Endothelial cell of umbilical vein (primary cell): ENCODE measurements around the gene OGDH. TPM values are rescaled to one million over a fixed set of nuclear protein-coding genes. Genes with fewer than 3 reads are reported as not detected.

Experiments used
- BruUV-seq: library from RNA; stranded (reverse); fragments of 400-500 nt; replicated peaks from 2 replicates; lab custom pipeline; 2021; lab: Mats Ljungman, UMichigan
- CTCF ChIA-PET: fragments of 300-600, 350-600 bp; sonication (Branson Sonifier 250); formaldehyde crosslinking; loops from one replicate; lab custom pipeline; 2021; ENCODE audit warnings: antibody characterized with exemption, inconsistent platforms; lab: Charles Lee
- POLR2A ChIA-PET: fragments of 300-600, 350-600 bp; sonication (Branson Sonifier 250); formaldehyde crosslinking; loops from one replicate; lab custom pipeline; 2021; ENCODE audit warnings: antibody characterized with exemption, inconsistent platforms; lab: Charles Lee
- DNase-seq: peaks from one replicate; pipeline ENCODE4 v3.0.0-alpha.2; 2011; ENCODE audit warnings: low read depth, low spot score
- FAIRE-seq: peaks from 2 replicates; lab custom pipeline; 2011; peaks lifted over from hg19 to GRCh38; lab: Jason Lieb, UNC
- H2AFZ ChIP-seq: 2 replicates; pipeline ENCODE4 v1.6.0; 2012; ENCODE audit warnings: low read depth, low read length, control low read depth, inconsistent platforms
- H3K27ac ChIP-seq: 2 replicates; pipeline ENCODE4 v1.5.1; 2011; ENCODE audit warnings: low read depth, mild to moderate bottlenecking, control low read depth, low read length, moderate library complexity; ENCODE audit not compliant: insufficient read depth
- H3K27me3 ChIP-seq, 2 experiments: 2 replicates each; pipeline versions ENCODE4 v1.6.0 to v1.6.1; 2011; ENCODE audit warnings: low read length in 2 of 2, mixed read lengths in 1 of 2; ENCODE audit not compliant: control insufficient read depth in 2 of 2, insufficient read depth in 2 of 2
- H3K36me3 ChIP-seq, 2 experiments: 2 replicates in 1 of 2; 3 replicates in 1 of 2; pipeline ENCODE4 v1.5.1; 2011; ENCODE audit warnings: low read length in 2 of 2, mild to moderate bottlenecking in 1 of 2, moderate library complexity in 1 of 2; ENCODE audit not compliant: control insufficient read depth in 2 of 2, insufficient read depth in 2 of 2; ENCODE audit errors: extremely low read depth in 1 of 2
- H3K4me1 ChIP-seq: 3 replicates; pipeline ENCODE4 v1.5.1; 2011; ENCODE audit warnings: mild to moderate bottlenecking, low read length; ENCODE audit not compliant: control insufficient read depth, insufficient read depth; ENCODE audit errors: extremely low read depth
- H3K4me2 ChIP-seq: 2 replicates; pipeline ENCODE4 v1.6.1; 2011; ENCODE audit warnings: low read length, control low read depth, mixed read lengths; ENCODE audit not compliant: insufficient read depth
- H3K4me3 ChIP-seq, 3 experiments: fragments of 200-600 bp in 1 of 3; sonication (generic), shearing (Covaris generic) in 1 of 3; replicated peaks in 1 of 3; 2 replicates each; pipeline ENCODE4 v1.5.1; 2011 to 2016; ENCODE audit warnings: control low read depth in 3 of 3, low read length in 3 of 3, mild to moderate bottlenecking in 2 of 3, inconsistent platforms in 1 of 3, low read depth in 1 of 3, moderate library complexity in 1 of 3; ENCODE audit not compliant: insufficient read depth in 1 of 3
- H3K79me2 ChIP-seq: 2 replicates; pipeline ENCODE4 v1.6.0; 2012; ENCODE audit warnings: low read length, inconsistent platforms; ENCODE audit not compliant: control insufficient read depth, insufficient read depth
- H3K9ac ChIP-seq: replicated peaks from 2 replicates; pipeline ENCODE3; 2011; ENCODE audit warnings: low read length, control low read depth; ENCODE audit not compliant: insufficient read depth; ENCODE audit errors: extremely low read depth
- H3K9me1 ChIP-seq: replicated peaks from 3 replicates; pipeline ENCODE4 v1.6.0; 2011; ENCODE audit warnings: mild to moderate bottlenecking, low read length; ENCODE audit not compliant: control insufficient read depth, insufficient read depth; ENCODE audit errors: extremely low read depth
- H3K9me3 ChIP-seq: replicated peaks from 2 replicates; pipeline ENCODE4 v1.5.1; 2012; ENCODE audit warnings: low read length, inconsistent platforms; ENCODE audit not compliant: control insufficient read depth, insufficient read depth
- H4K20me1 ChIP-seq: replicated peaks from 2 replicates; pipeline ENCODE3; 2011; ENCODE audit warnings: mild to moderate bottlenecking, low read length; ENCODE audit not compliant: control insufficient read depth, insufficient read depth; ENCODE audit errors: extremely low read depth
- EZH2 ChIP-seq: IDR thresholded peaks from 2 replicates; pipeline ENCODE4 v1.6.1; 2012; ENCODE audit warnings: borderline replicate concordance, low read depth, mild to moderate bottlenecking, moderate library complexity, low read length, inconsistent platforms; ENCODE audit not compliant: severe bottlenecking
- FOS ChIP-seq: IDR thresholded peaks from 2 replicates; pipeline ENCODE4 v1.6.1; 2011; ENCODE audit warnings: mild to moderate bottlenecking, low read length, moderate library complexity, borderline replicate concordance; ENCODE audit not compliant: insufficient read depth
- GATA2 ChIP-seq: IDR thresholded peaks from 2 replicates; pipeline ENCODE4 v1.7.0; 2011; ENCODE audit warnings: low read depth, mild to moderate bottlenecking, moderate library complexity, mixed read lengths, low read length; ENCODE audit not compliant: insufficient read length, insufficient read depth
- JUN ChIP-seq: IDR thresholded peaks from 2 replicates; pipeline ENCODE4 v1.6.1; 2011; ENCODE audit warnings: borderline replicate concordance, low read depth; ENCODE audit not compliant: insufficient read length, insufficient read depth
- MAX ChIP-seq: IDR thresholded peaks from 2 replicates; pipeline ENCODE4 v1.6.1; 2011; ENCODE audit not compliant: insufficient read depth, insufficient read length
- MYC ChIP-seq: IDR thresholded peaks from one replicate; pipeline ENCODE4 v1.6.1; 2011; ENCODE audit warnings: mild to moderate bottlenecking, low read depth, low read length
- POLR2A ChIP-seq: IDR thresholded peaks from 2 replicates; pipeline ENCODE4 v1.6.1; 2012; ENCODE audit warnings: low read depth, mild to moderate bottlenecking, control low read depth, low read length
- POLR2AphosphoS5 ChIP-seq: IDR thresholded peaks from 2 replicates; pipeline ENCODE4 v1.6.1; 2012; ENCODE audit warnings: low read depth, mild to moderate bottlenecking, control low read depth, low read length, moderate library complexity; ENCODE audit not compliant: insufficient read depth
- dilution Hi-C: fragments of 300-500 bp; cut with MboI; formaldehyde crosslinking; loops from one replicate; pipeline ENCODE4 v1.15.0; 2019; ENCODE audit warnings: low sequenced_read_pairs; ENCODE audit not compliant: extremely low pct_ligation_motif_present
- intact Hi-C: fragments of 100-400 bp; cut with micrococcal nuclease; formaldehyde crosslinking; loops from one replicate; pipeline ENCODE4 v1.10.0; 2022
- polyA plus RNA-seq, 4 experiments: library from polyadenylated mRNA; depleted of rRNA in 3 of 4; stranded (reverse) in 3 of 4; unstranded in 1 of 4; fragments of >200 nt; gene quantifications; 2 replicates each; pipeline versions ENCODE4 v1.2.1 to v1.2.3, GENCODE V29; 2011 to 2012; ENCODE audit warnings: missing spikeins in 1 of 4
- total RNA-seq: library from RNA; stranded (reverse); gene quantifications from 2 replicates; pipeline ENCODE4 v1.2.3, GENCODE V29; 2021
- TF ChIP-seq, protein P1 (sequence below), 2 donors: IDR thresholded peaks; 1 replicate in 1 of 2; 2 replicates in 1 of 2; pipeline ENCODE4 v1.5.1; 2011; ENCODE audit warnings: low read length in 2 of 2, mild to moderate bottlenecking in 2 of 2, moderate library complexity in 2 of 2, control low read depth in 1 of 2, inconsistent platforms in 1 of 2, low read depth in 1 of 2; ENCODE audit not compliant: insufficient read depth in 1 of 2; ENCODE audit errors: extremely low read depth in 1 of 2

OGDH gene
- total and polyA plus RNA-seq, 2 donors (not counting 3 experiments of a cell fraction or from before 2014, with no cell fraction given) = 88.9 to 92.9 TPM

- Histone ChIP-seq H3K9me3 (no peaks in the 10 kb centered on the region), H3K9me1 (no peaks in the 10 kb centered on the region), H3K79me2 (no peaks in the 10 kb centered on the region), H3K4me3 (no peak overlapping the region), H3K9ac (no peak overlapping the region), H4K20me1 (no peaks in the 10 kb centered on the region), H3K4me2 (no peak overlapping the region), H3K36me3 (peaks cover 0 to 11% of the 10 kb centered on the region in 2 experiments), H3K27ac (no peak overlapping the region), H3K27me3 (no peaks in the 10 kb centered on the region), H2AFZ (no peak overlapping the region), H3K4me1 (no peaks in the 10 kb centered on the region)
- FAIRE-seq = no peak
- DNase-seq = no peak
- TF ChIP-seq POLR2A = no peak
- TF ChIP-seq JUN = no peak
- no peak for TF ChIP-seq FOS
- TF ChIP-seq GATA2 = no peak
- TF ChIP-seq MAX = no peak
- TF ChIP-seq, protein P1, sequence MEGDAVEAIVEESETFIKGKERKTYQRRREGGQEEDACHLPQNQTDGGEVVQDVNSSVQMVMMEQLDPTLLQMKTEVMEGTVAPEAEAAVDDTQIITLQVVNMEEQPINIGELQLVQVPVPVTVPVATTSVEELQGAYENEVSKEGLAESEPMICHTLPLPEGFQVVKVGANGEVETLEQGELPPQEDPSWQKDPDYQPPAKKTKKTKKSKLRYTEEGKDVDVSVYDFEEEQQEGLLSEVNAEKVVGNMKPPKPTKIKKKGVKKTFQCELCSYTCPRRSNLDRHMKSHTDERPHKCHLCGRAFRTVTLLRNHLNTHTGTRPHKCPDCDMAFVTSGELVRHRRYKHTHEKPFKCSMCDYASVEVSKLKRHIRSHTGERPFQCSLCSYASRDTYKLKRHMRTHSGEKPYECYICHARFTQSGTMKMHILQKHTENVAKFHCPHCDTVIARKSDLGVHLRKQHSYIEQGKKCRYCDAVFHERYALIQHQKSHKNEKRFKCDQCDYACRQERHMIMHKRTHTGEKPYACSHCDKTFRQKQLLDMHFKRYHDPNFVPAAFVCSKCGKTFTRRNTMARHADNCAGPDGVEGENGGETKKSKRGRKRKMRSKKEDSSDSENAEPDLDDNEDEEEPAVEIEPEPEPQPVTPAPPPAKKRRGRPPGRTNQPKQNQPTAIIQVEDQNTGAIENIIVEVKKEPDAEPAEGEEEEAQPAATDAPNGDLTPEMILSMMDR (IDR thresholded peaks at IDR 0.05; ENCODE audit: extremely low read depth in 1 of 2, insufficient read depth in 1 of 2, low read depth in 1 of 2, low read length in 2 of 2) = no peak
- TF ChIP-seq MYC = no peak
- no peak for TF ChIP-seq POLR2AphosphoS5
- no peak for TF ChIP-seq EZH2
- BruUV-seq = no TSS peak
- intact Hi-C loops = no loop called here
- CTCF ChIA-PET = no interaction called here
- dilution Hi-C loops = no loop called here
- POLR2A ChIA-PET = interaction anchor here (0.6 kb wide), 1 partner anchor 123 kb away, joined by 3 read pairs; no protein-coding TSS in a partner anchor
These were observed 106.7 kb downstream of the OGDH start for GRCh38 chr7:44713141-44713540.
